ENCODE data around the gene TMEM81. TPM values are rescaled to one million over a fixed set of nuclear protein-coding genes. Genes with fewer than 3 reads are reported as not detected.

Gene TMEM81
- total and polyA plus RNA-seq, 2 donors (not counting 1 experiment from before 2014, with no cell fraction given): 1.8 to 1.9 TPM

GRCh38 chr1:205061227-205061626, 23.0 kb downstream of the TMEM81 start:
- DNase-seq (ENCODE audit: low read depth in 2 of 2): no peak
- no peak overlapping the region for H2AFZ ChIP-seq (ENCODE audit: low read length)
- no peak for TF ChIP-seq EZH2 (IDR thresholded peaks at IDR 0.05; ENCODE audit: low read length, missing control alignments)
- TF ChIP-seq, protein P1, sequence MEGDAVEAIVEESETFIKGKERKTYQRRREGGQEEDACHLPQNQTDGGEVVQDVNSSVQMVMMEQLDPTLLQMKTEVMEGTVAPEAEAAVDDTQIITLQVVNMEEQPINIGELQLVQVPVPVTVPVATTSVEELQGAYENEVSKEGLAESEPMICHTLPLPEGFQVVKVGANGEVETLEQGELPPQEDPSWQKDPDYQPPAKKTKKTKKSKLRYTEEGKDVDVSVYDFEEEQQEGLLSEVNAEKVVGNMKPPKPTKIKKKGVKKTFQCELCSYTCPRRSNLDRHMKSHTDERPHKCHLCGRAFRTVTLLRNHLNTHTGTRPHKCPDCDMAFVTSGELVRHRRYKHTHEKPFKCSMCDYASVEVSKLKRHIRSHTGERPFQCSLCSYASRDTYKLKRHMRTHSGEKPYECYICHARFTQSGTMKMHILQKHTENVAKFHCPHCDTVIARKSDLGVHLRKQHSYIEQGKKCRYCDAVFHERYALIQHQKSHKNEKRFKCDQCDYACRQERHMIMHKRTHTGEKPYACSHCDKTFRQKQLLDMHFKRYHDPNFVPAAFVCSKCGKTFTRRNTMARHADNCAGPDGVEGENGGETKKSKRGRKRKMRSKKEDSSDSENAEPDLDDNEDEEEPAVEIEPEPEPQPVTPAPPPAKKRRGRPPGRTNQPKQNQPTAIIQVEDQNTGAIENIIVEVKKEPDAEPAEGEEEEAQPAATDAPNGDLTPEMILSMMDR (conservative IDR thresholded peaks at IDR 0.05 in 1 of 2, IDR thresholded peaks at IDR 0.05 in 1 of 2; ENCODE audit: low read depth in 1 of 2, low read length in 2 of 2): no peak
- H3K9me3 ChIP-seq (ENCODE audit: control insufficient read depth, insufficient read depth, low read depth, low read length): no peaks in the 10 kb centered on the region
- no peaks in the 10 kb centered on the region for H3K36me3 ChIP-seq (ENCODE audit: control insufficient read depth, insufficient read depth, low read length)
- no peak overlapping the region for H3K4me3 ChIP-seq (replicated peaks in 1 of 4; ENCODE audit: control extremely low read depth in 1 of 4, insufficient read depth in 1 of 4, low read depth in 3 of 4, low read length in 4 of 4)
- H3K4me2 ChIP-seq (ENCODE audit: extremely low read depth, insufficient read depth, low read length): no peak overlapping the region
- H3K27ac ChIP-seq (ENCODE audit: insufficient read depth, low read length): no peak overlapping the region
- H3K9ac ChIP-seq (ENCODE audit: insufficient read depth, low read length): no peak overlapping the region
- no peaks in the 10 kb centered on the region for H4K20me1 ChIP-seq (ENCODE audit: control insufficient read depth, extremely low read depth, insufficient read depth, low read length)
- no peaks in the 10 kb centered on the region for H3K79me2 ChIP-seq (ENCODE audit: control insufficient read depth, insufficient read depth, low read length)
- peaks cover 2% of the 10 kb centered on the region for H3K27me3 ChIP-seq (ENCODE audit: control insufficient read depth, insufficient read depth, low read length)
- H3K4me1 ChIP-seq (ENCODE audit: control insufficient read depth, extremely low read depth, insufficient read depth, low read length): no peaks in the 10 kb centered on the region

GRCh38 chr1:205060746-205061145, 23.5 kb downstream of the TMEM81 start:
- Histone ChIP-seq H4K20me1 (ENCODE audit: control insufficient read depth, extremely low read depth, insufficient read depth, low read length) (no peaks in the 10 kb centered on the region), H2AFZ (ENCODE audit: low read length) (no peak overlapping the region), H3K9ac (ENCODE audit: insufficient read depth, low read length) (no peak overlapping the region), H3K4me1 (ENCODE audit: control insufficient read depth, extremely low read depth, insufficient read depth, low read length) (no peaks in the 10 kb centered on the region), H3K4me2 (ENCODE audit: extremely low read depth, insufficient read depth, low read length) (no peak overlapping the region), H3K27ac (ENCODE audit: insufficient read depth, low read length) (no peak overlapping the region), H3K9me3 (ENCODE audit: control insufficient read depth, insufficient read depth, low read depth, low read length) (no peaks in the 10 kb centered on the region), H3K4me3 (replicated peaks in 1 of 4; ENCODE audit: control extremely low read depth in 1 of 4, insufficient read depth in 1 of 4, low read depth in 3 of 4, low read length in 4 of 4) (no peak overlapping the region), H3K27me3 (ENCODE audit: control insufficient read depth, insufficient read depth, low read length) (peaks cover 2% of the 10 kb centered on the region), H3K79me2 (ENCODE audit: control insufficient read depth, insufficient read depth, low read length) (no peaks in the 10 kb centered on the region), H3K36me3 (ENCODE audit: control insufficient read depth, insufficient read depth, low read length) (no peaks in the 10 kb centered on the region)
- no peak for DNase-seq (ENCODE audit: low read depth in 2 of 2)
- TF ChIP-seq EZH2 (IDR thresholded peaks at IDR 0.05; ENCODE audit: low read length, missing control alignments): no peak
- TF ChIP-seq, protein P1 (conservative IDR thresholded peaks at IDR 0.05 in 1 of 2, IDR thresholded peaks at IDR 0.05 in 1 of 2; ENCODE audit: low read depth in 1 of 2, low read length in 2 of 2): no peak

DNA sequence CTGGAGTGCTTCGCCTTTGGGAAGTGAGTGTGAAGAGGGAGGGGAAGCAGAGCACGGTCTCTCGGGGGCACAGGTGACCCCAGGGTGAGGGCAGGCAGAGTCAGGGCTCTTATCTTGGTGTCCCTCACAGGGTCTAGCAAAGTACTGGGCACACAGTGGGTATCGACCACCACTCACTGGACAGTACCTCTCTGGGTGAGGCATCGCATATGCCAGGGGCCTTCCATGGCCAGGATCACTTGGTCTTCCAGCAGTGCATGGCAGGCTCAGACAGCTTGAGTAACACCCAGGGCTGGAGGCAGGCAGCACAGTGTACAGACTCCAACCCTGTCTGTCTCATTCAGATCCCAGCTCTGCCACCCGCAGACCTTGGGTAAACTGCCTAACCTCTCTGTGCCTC, 24.6 kb downstream of the TMEM81 start:
- Histone ChIP-seq H3K27me3 (ENCODE audit: control insufficient read depth, insufficient read depth, low read length) (peaks cover 4% of the 10 kb centered on the region), H3K9me3 (ENCODE audit: control insufficient read depth, insufficient read depth, low read depth, low read length) (no peaks in the 10 kb centered on the region), H2AFZ (ENCODE audit: low read length) (no peak overlapping the region), H4K20me1 (ENCODE audit: control insufficient read depth, extremely low read depth, insufficient read depth, low read length) (no peaks in the 10 kb centered on the region), H3K9ac (ENCODE audit: insufficient read depth, low read length) (no peak overlapping the region), H3K27ac (ENCODE audit: insufficient read depth, low read length) (no peak overlapping the region), H3K4me2 (ENCODE audit: extremely low read depth, insufficient read depth, low read length) (no peak overlapping the region), H3K36me3 (ENCODE audit: control insufficient read depth, insufficient read depth, low read length) (no peaks in the 10 kb centered on the region), H3K4me1 (ENCODE audit: control insufficient read depth, extremely low read depth, insufficient read depth, low read length) (no peaks in the 10 kb centered on the region), H3K79me2 (ENCODE audit: control insufficient read depth, insufficient read depth, low read length) (no peaks in the 10 kb centered on the region), H3K4me3 (replicated peaks in 1 of 4; ENCODE audit: control extremely low read depth in 1 of 4, insufficient read depth in 1 of 4, low read depth in 3 of 4, low read length in 4 of 4) (no peak overlapping the region)
- no peak for TF ChIP-seq EZH2 (IDR thresholded peaks at IDR 0.05; ENCODE audit: low read length, missing control alignments)
- no peak for DNase-seq (ENCODE audit: low read depth in 2 of 2)

All from fibroblast of lung (primary cell).